Tibial nerve (tissue), 4 donors: ENCODE data around the gene SDHAF1. TPM values are rescaled to one million over a fixed set of nuclear protein-coding genes. Genes with fewer than 3 reads are reported as not detected.
"Not testable (repeated sequence)": the region's sequence is repeated elsewhere in the genome, so short reads cannot be mapped to it uniquely, and the experiment has no call there.

Experiments
- DNase-seq, 2 donors: peaks; one replicate each; pipeline ENCODE4 v3.0.0-alpha.2; 2019; ENCODE audit warnings: low spot score in 2 of 2
- H3K27ac ChIP-seq, 4 donors: fragments of 200-600 bp; sonication (generic) in 3 of 4; one replicate each; pipeline ENCODE4 v1.5.1; 2017 to 2019; ENCODE audit warnings: mild to moderate bottlenecking in 1 of 4
- H3K27me3 ChIP-seq, 2 donors: fragments of 200-600 bp; sonication (generic) in 1 of 2; one replicate each; pipeline versions ENCODE4 v1.5.1 to v1.6.0; 2017 to 2019
- H3K36me3 ChIP-seq, 3 donors: fragments of 200-600 bp; sonication (generic); one replicate each; pipeline ENCODE4 v1.5.1; 2018 to 2019
- H3K4me1 ChIP-seq, 4 donors: fragments of 200-600 bp; sonication (generic) in 3 of 4; one replicate each; pipeline ENCODE4 v1.5.1; 2017 to 2019
- H3K4me3 ChIP-seq, 4 donors: fragments of 200-600 bp; sonication (generic) in 3 of 4; one replicate each; pipeline ENCODE4 v1.5.1; 2017 to 2019; ENCODE audit warnings: mild to moderate bottlenecking in 1 of 4, moderate library complexity in 1 of 4
- H3K9me3 ChIP-seq, 4 donors: fragments of 200-600 bp; sonication (generic) in 3 of 4; one replicate each; pipeline ENCODE4 v1.5.1; 2017 to 2019
- CTCF ChIP-seq, 5 experiments: fragments of 200-600 bp in 3 of 5; fragments of 450-650 bp in 2 of 5; sonication (generic) in 3 of 5; IDR thresholded peaks; one replicate each; pipeline ENCODE4 v1.5.1; 2016 to 2019; ENCODE audit warnings: antibody characterized with exemption in 5 of 5, mild to moderate bottlenecking in 3 of 5, moderate library complexity in 2 of 5
- EP300 ChIP-seq, 2 donors: sonication (generic); formaldehyde crosslinking; IDR thresholded peaks; one replicate each; pipeline ENCODE4 v1.6.1; 2017; ENCODE audit warnings: antibody characterized with exemption in 2 of 2, mild to moderate bottlenecking in 1 of 2
- POLR2A ChIP-seq, 2 donors: fragments of 450-650 bp; IDR thresholded peaks; one replicate each; pipeline ENCODE4 v1.6.1; 2017; ENCODE audit warnings: antibody characterized with exemption in 2 of 2, mild to moderate bottlenecking in 2 of 2, moderate library complexity in 2 of 2
- WGBS, 2 donors: methylation state at CpG; one replicate each; pipeline ENCODE4 v1.1.5; 2018; 5-methylcytosine and 5-hydroxymethylcytosine counted together
- total RNA-seq, 4 donors: library from RNA; depleted of rRNA; stranded (reverse); fragments of >200 nt; gene quantifications; one replicate each; pipeline ENCODE4 v1.1.0, GENCODE V29; 2016

The SDHAF1 gene
- total RNA-seq: 10 to 100 TPM; 67.8 to 88.9 (median 77.1) TPM

GRCh38 chr19:35995048-35995993 lies at the start of gene SDHAF1:
Gene SDHAF1 (plus strand): TSS chr19:35995188. CDS start chr19:35995275, 87 bp downstream.
- TF ChIP-seq POLR2A (IDR thresholded peaks at IDR 0.05) (peak; percentile 29 to 52), EP300 (IDR thresholded peaks at IDR 0.05) (peak; percentile 84 to 91), CTCF (IDR thresholded peaks at IDR 0.05) (no peak)
- peaks cover 0 to 51% (median 23%) of the 10 kb centered on the region in 4 donors for H3K4me1 ChIP-seq

GRCh38 chr19:35946203-35946602 lies 48.8 kb upstream of the SDHAF1 start:
- 87 to 91% methylated on average over 4 of the region's 4 CpGs for WGBS, 2 donors

More at GRCh38 chr19:35995048-35995993, at the start of gene SDHAF1:
- peak within 1 kb of the TSS; percentile 64 to 91 (median 86) for H3K27ac ChIP-seq
- no peaks in the 10 kb centered on the region for H3K9me3 ChIP-seq
- 0 to 1% methylated on average over 19 to 47 of the region's 97 CpGs for WGBS, 2 donors
- peak within 1 kb of the TSS; percentile 69 to 98 (median 88) for H3K4me3 ChIP-seq
- DNase-seq: peak; percentile 92 to 94
- no peaks in the 10 kb centered on the region for H3K27me3 ChIP-seq
- H3K36me3 ChIP-seq: peaks cover 0 to 24% (median 0%) of the 10 kb centered on the region in 3 donors

GRCh38 chr19:35949131-35949530 lies 45.9 kb upstream of the SDHAF1 start:
- Histone ChIP-seq H3K27ac (no peak overlapping the region), H3K36me3 (peaks cover 0 to 23% (median 0%) of the 10 kb centered on the region in 3 donors), H3K4me3 (no peak overlapping the region), H3K4me1 (peaks cover 0 to 12% (median 3%) of the 10 kb centered on the region in 4 donors), H3K27me3 (no peaks in the 10 kb centered on the region), H3K9me3 (no peaks in the 10 kb centered on the region)
- WGBS, 2 donors: 15 to 37% methylated on average over 2 of the region's 2 CpGs
- TF ChIP-seq CTCF (IDR thresholded peaks at IDR 0.05) (no peak), POLR2A (IDR thresholded peaks at IDR 0.05) (no peak), EP300 (IDR thresholded peaks at IDR 0.05) (no peak)
- DNase-seq: no peak

More at GRCh38 chr19:35946203-35946602, 48.8 kb upstream of the SDHAF1 start:
- DNase-seq: no peak
- H3K9me3 ChIP-seq: no peaks in the 10 kb centered on the region
- TF ChIP-seq EP300 (IDR thresholded peaks at IDR 0.05): no peak
- no peaks in the 10 kb centered on the region for H3K27me3 ChIP-seq
- peaks cover 0 to 12% (median 0%) of the 10 kb centered on the region in 4 donors for H3K4me1 ChIP-seq
- H3K27ac ChIP-seq: no peak overlapping the region
- H3K36me3 ChIP-seq: peaks cover 0 to 48% (median 0%) of the 10 kb centered on the region in 3 donors
- H3K4me3 ChIP-seq: no peak overlapping the region

- TF ChIP-seq CTCF (IDR thresholded peaks at IDR 0.05) (no peak), EP300 (IDR thresholded peaks at IDR 0.05) (no peak), POLR2A (IDR thresholded peaks at IDR 0.05) (no peak)
- 70 to 76% methylated on average over 6 of the region's 6 CpGs for WGBS, 2 donors
- H3K27me3 ChIP-seq: peaks cover 2 to 36% of the 10 kb centered on the region in 2 donors
Observed at GRCh38 chr19:35955881-35956634, 38.9 kb upstream of the SDHAF1 start.

GRCh38 chr19:35957411-35957810 lies 37.6 kb upstream of the SDHAF1 start:
- peaks cover 2 to 45% of the 10 kb centered on the region in 2 donors for H3K27me3 ChIP-seq
- H3K9me3 ChIP-seq, DNase-seq, H3K36me3 ChIP-seq, H3K27ac ChIP-seq, H3K4me3 ChIP-seq: not testable (repeated sequence)
- H3K4me1 ChIP-seq: peaks cover 0 to 14% (median 4%) of the 10 kb centered on the region in 4 donors
- WGBS, 2 donors: 76 to 84% methylated on average over 8 of the region's 8 CpGs

More at GRCh38 chr19:35955881-35956634, 38.9 kb upstream of the SDHAF1 start:
- H3K27ac ChIP-seq: no peak overlapping the region
- no peak for DNase-seq
- peaks cover 0 to 14% (median 4%) of the 10 kb centered on the region in 4 donors for H3K4me1 ChIP-seq
- H3K4me3 ChIP-seq: no peak overlapping the region
- H3K9me3 ChIP-seq: no peaks in the 10 kb centered on the region
- no peaks in the 10 kb centered on the region for H3K36me3 ChIP-seq
